ENCODE measurements around the gene PJA2. TPM values are rescaled to one million over a fixed set of nuclear protein-coding genes. Genes with fewer than 3 reads are reported as not detected.

PJA2 gene
- total RNA-seq, 1 experiment from 2014 or later, result 54.4 TPM

- CTCF ChIA-PET, result interaction anchor here (0.7 to 0.9 kb wide), 2 partner anchors 15 to 337 kb away, joined by 3 to 4 read pairs; no protein-coding TSS in a partner anchor
- H3K27me3 Mint-ChIP-seq (ENCODE audit: insufficient read depth, unreplicated experiment), result no peaks in the 10 kb centered on the region
- no TSS peak for BruUV-seq (replicated peaks)
Observed at GRCh38 chr5:109357807-109358206, 52.0 kb downstream of the PJA2 start.

DNA sequence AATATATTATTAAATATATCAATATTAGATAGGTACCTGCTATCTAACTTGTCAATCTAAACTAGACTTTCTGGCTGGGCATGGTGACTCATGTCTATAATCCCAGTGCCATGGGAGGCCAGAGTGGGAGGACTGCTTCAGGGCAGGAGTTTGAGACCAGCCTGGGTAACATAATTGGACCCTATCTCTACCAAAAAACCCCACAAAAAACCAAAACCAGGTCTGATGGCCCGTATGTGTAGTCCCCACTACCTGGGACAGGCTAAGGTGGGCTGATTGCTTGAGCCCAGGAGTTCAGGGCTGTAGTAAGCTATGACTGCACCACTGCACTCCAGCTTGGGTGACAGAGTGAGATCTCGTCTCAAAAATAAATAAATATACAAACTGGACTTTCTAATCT, 55.0 kb downstream of the PJA2 start:
- Mint-ChIP-seq H3K36me3 (ENCODE audit: insufficient read depth, unreplicated experiment) (peaks cover 6% of the 10 kb centered on the region), H3K9me3 (ENCODE audit: unreplicated experiment) (no peaks in the 10 kb centered on the region), H3K4me3 (ENCODE audit: unreplicated experiment) (no peak overlapping the region), H3K27me3 (ENCODE audit: insufficient read depth, unreplicated experiment) (no peaks in the 10 kb centered on the region), H3K4me1 (ENCODE audit: insufficient read depth, unreplicated experiment) (no peaks in the 10 kb centered on the region), H3K27ac (ENCODE audit: low read depth, unreplicated experiment) (no peak overlapping the region)
- ChIA-PET CTCF (no interaction called here), POLR2A (no interaction called here)
- no peak for TF ChIP-seq CTCF (IDR thresholded peaks at IDR 0.05; ENCODE audit: unreplicated experiment)
- DNase-seq (ENCODE audit: unreplicated experiment), result peak; percentile 2
- intact Hi-C loops (cut with micrococcal nuclease), result no loop called here
- no TSS peak for BruUV-seq (replicated peaks)

More at GRCh38 chr5:109357807-109358206, 52.0 kb downstream of the PJA2 start:
- DNase-seq (ENCODE audit: unreplicated experiment), result no peak
- no peak for TF ChIP-seq CTCF (IDR thresholded peaks at IDR 0.05; ENCODE audit: unreplicated experiment)
- intact Hi-C loops (cut with micrococcal nuclease), result no loop called here
- H3K36me3 Mint-ChIP-seq (ENCODE audit: insufficient read depth, unreplicated experiment), result peaks cover 29% of the 10 kb centered on the region
- H3K4me1 Mint-ChIP-seq (ENCODE audit: insufficient read depth, unreplicated experiment), result no peaks in the 10 kb centered on the region
- POLR2A ChIA-PET, result no interaction called here
- no peak overlapping the region for H3K4me3 Mint-ChIP-seq (ENCODE audit: unreplicated experiment)
- H3K27ac Mint-ChIP-seq (ENCODE audit: low read depth, unreplicated experiment), result no peak overlapping the region
- H3K9me3 Mint-ChIP-seq (ENCODE audit: unreplicated experiment), result no peaks in the 10 kb centered on the region

- Mint-ChIP-seq H3K4me1 (ENCODE audit: insufficient read depth, unreplicated experiment) (no peaks in the 10 kb centered on the region), H3K9me3 (ENCODE audit: unreplicated experiment) (no peaks in the 10 kb centered on the region), H3K27me3 (ENCODE audit: insufficient read depth, unreplicated experiment) (no peaks in the 10 kb centered on the region), H3K27ac (ENCODE audit: low read depth, unreplicated experiment) (no peak overlapping the region), H3K4me3 (ENCODE audit: unreplicated experiment) (no peak overlapping the region), H3K36me3 (ENCODE audit: insufficient read depth, unreplicated experiment) (peaks cover 8% of the 10 kb centered on the region)
- CTCF ChIA-PET, result no interaction called here
- no peak for DNase-seq (ENCODE audit: unreplicated experiment)
- no TSS peak for BruUV-seq (replicated peaks)
- POLR2A ChIA-PET, result interaction anchor here (0.6 to 1.0 kb wide), 2 partner anchors 19 to 410 kb away, joined by 3 read pairs; no protein-coding TSS in a partner anchor
- intact Hi-C loops (cut with micrococcal nuclease), result no loop called here
- TF ChIP-seq CTCF (IDR thresholded peaks at IDR 0.05; ENCODE audit: unreplicated experiment), result no peak
Observed at GRCh38 chr5:109351988-109352864, 57.5 kb downstream of the PJA2 start.

GRCh38 chr5:109350537-109351270, 59.1 kb downstream of the PJA2 start:
- no TSS peak for BruUV-seq (replicated peaks)
- Mint-ChIP-seq H3K4me3 (ENCODE audit: unreplicated experiment) (no peak overlapping the region), H3K4me1 (ENCODE audit: insufficient read depth, unreplicated experiment) (no peaks in the 10 kb centered on the region)

More at GRCh38 chr5:109350537-109351270, 59.1 kb downstream of the PJA2 start:
- CTCF ChIA-PET, result interaction anchor here (0.6 kb wide), 1 partner anchor 19 kb away, joined by 5 read pairs; no protein-coding TSS in a partner anchor
- POLR2A ChIA-PET, result no interaction called here
- H3K9me3 Mint-ChIP-seq (ENCODE audit: unreplicated experiment), result no peaks in the 10 kb centered on the region
- TF ChIP-seq CTCF (IDR thresholded peaks at IDR 0.05; ENCODE audit: unreplicated experiment), result no peak
- peaks cover 12% of the 10 kb centered on the region for H3K36me3 Mint-ChIP-seq (ENCODE audit: insufficient read depth, unreplicated experiment)
- H3K27me3 Mint-ChIP-seq (ENCODE audit: insufficient read depth, unreplicated experiment), result no peaks in the 10 kb centered on the region
- DNase-seq (ENCODE audit: unreplicated experiment), result no peak
- intact Hi-C loops (cut with micrococcal nuclease), result no loop called here
- H3K27ac Mint-ChIP-seq (ENCODE audit: low read depth, unreplicated experiment), result no peak overlapping the region
